SK-N-SH treated with all-trans-retinoic acid at 6 μM for 48 hours (cell line): ENCODE results near the gene TCEA2.

Experiments used
- ATAC-seq: fragments of 200-7000 bp; cut with Tn5 transposase; 3 replicates; pipeline ENCODE4 v1.9.1; 2020; ENCODE audit warnings: mild to moderate bottlenecking, moderate library complexity
- ARNTL ChIP-seq: fragments of 450-650 bp; formaldehyde crosslinking; IDR thresholded peaks from 2 replicates; pipeline ENCODE4 v1.5.0; 2020; ENCODE audit warnings: low read depth, mild to moderate bottlenecking, moderate library complexity, borderline replicate concordance
- BACH2 ChIP-seq: fragments of 250-450 bp; sonication (Bioruptor Pico); IDR thresholded peaks from 2 replicates; pipeline ENCODE4 v1.9.0; 2021; ENCODE audit warnings: mild to moderate bottlenecking, borderline replicate concordance
- CREB5 ChIP-seq: fragments of 250-450 bp; sonication (Bioruptor Pico); IDR thresholded peaks from 2 replicates; pipeline ENCODE4 v1.5.1; 2020; ENCODE audit warnings: low read depth, mild to moderate bottlenecking, moderate library complexity
- CSDC2 ChIP-seq: fragments of 250-450 bp; sonication (Bioruptor Pico); IDR thresholded peaks from 2 replicates; pipeline ENCODE4 v1.5.0; 2020; ENCODE audit warnings: mild to moderate bottlenecking, moderate library complexity
- CSRNP3 ChIP-seq: fragments of 250-450 bp; sonication (Bioruptor Pico); IDR thresholded peaks from 2 replicates; pipeline ENCODE4 v1.5.1; 2021; ENCODE audit warnings: mild to moderate bottlenecking, moderate library complexity
- ESRRG ChIP-seq: fragments of 250-450 bp; sonication (Bioruptor Pico); IDR thresholded peaks from 2 replicates; pipeline ENCODE4 v1.6.1; 2021; ENCODE audit warnings: mild to moderate bottlenecking
- GLIS3 ChIP-seq: fragments of 250-450 bp; sonication (Bioruptor Pico); IDR thresholded peaks from 2 replicates; pipeline ENCODE4 v1.5.0; 2020; ENCODE audit warnings: mild to moderate bottlenecking, moderate library complexity
- ISL1 ChIP-seq: fragments of 250-450 bp; sonication (Bioruptor Pico); IDR thresholded peaks from 2 replicates; pipeline ENCODE4 v2.1.2; 2022; ENCODE audit warnings: mild to moderate bottlenecking, moderate library complexity
- OSR1 ChIP-seq: fragments of 250-450 bp; sonication (Bioruptor Pico); IDR thresholded peaks from 2 replicates; pipeline ENCODE4 v1.8.0; 2022; ENCODE audit warnings: moderate library complexity, mild to moderate bottlenecking, inconsistent platforms
- PATZ1 ChIP-seq: fragments of 250-450 bp; sonication (Bioruptor Pico); IDR thresholded peaks from 2 replicates; pipeline ENCODE4 v1.8.0; 2020; ENCODE audit warnings: mild to moderate bottlenecking, moderate library complexity, borderline replicate concordance
- POU6F1 ChIP-seq: fragments of 250-450 bp; sonication (Bioruptor Pico); IDR thresholded peaks from 2 replicates; pipeline ENCODE4 v1.8.0; 2021; ENCODE audit warnings: low read depth, mild to moderate bottlenecking, moderate library complexity, borderline replicate concordance
- PPARA ChIP-seq: fragments of 250-450 bp; sonication (Bioruptor Pico); IDR thresholded peaks from 2 replicates; pipeline ENCODE4 v1.5.0; 2020; ENCODE audit warnings: mild to moderate bottlenecking, borderline replicate concordance
- RARB ChIP-seq: fragments of 250-450 bp; sonication (Bioruptor Pico); IDR thresholded peaks from 2 replicates; pipeline ENCODE4 v1.8.0; 2021; ENCODE audit warnings: mild to moderate bottlenecking, moderate library complexity
- SNAI2 ChIP-seq: fragments of 250-450 bp; sonication (Bioruptor Pico); IDR thresholded peaks from 2 replicates; pipeline ENCODE4 v1.5.0; 2020; ENCODE audit warnings: mild to moderate bottlenecking, moderate library complexity
- TOX ChIP-seq: fragments of 250-450 bp; sonication (Bioruptor Pico); IDR thresholded peaks from 2 replicates; pipeline ENCODE4 v1.8.0; 2021; ENCODE audit warnings: mild to moderate bottlenecking, moderate library complexity, borderline replicate concordance
- TSHZ2 ChIP-seq: fragments of 250-450 bp; sonication (Bioruptor Pico); IDR thresholded peaks from 2 replicates; pipeline ENCODE4 v1.5.0; 2020; ENCODE audit warnings: mild to moderate bottlenecking, moderate library complexity
- ZC3H10 ChIP-seq: fragments of 250-450 bp; sonication (Bioruptor Pico); IDR thresholded peaks from 2 replicates; pipeline ENCODE4 v1.5.1; 2021; ENCODE audit warnings: mild to moderate bottlenecking, moderate library complexity
- ZFP3 ChIP-seq: fragments of 250-450 bp; sonication (Bioruptor Pico); IDR thresholded peaks from 2 replicates; pipeline ENCODE4 v1.5.0; 2020; ENCODE audit warnings: mild to moderate bottlenecking, moderate library complexity
- ZFP30 ChIP-seq: fragments of 450-650 bp; formaldehyde crosslinking; IDR thresholded peaks from 2 replicates; pipeline ENCODE4 v1.5.0; 2022; ENCODE audit warnings: mild to moderate bottlenecking, moderate library complexity
- ZNF565 ChIP-seq: fragments of 450-650 bp; formaldehyde crosslinking; conservative IDR thresholded peaks from 2 replicates; pipeline ENCODE4 v1.5.0; 2020; ENCODE audit warnings: low read depth, mild to moderate bottlenecking, moderate library complexity
- ZNF70 ChIP-seq: fragments of 450-650 bp; formaldehyde crosslinking; IDR thresholded peaks from 2 replicates; pipeline ENCODE4 v1.5.0; 2020; ENCODE audit warnings: mild to moderate bottlenecking, moderate library complexity
- ZNF8 ChIP-seq: fragments of 450-650 bp; formaldehyde crosslinking; IDR thresholded peaks from 2 replicates; pipeline ENCODE4 v1.5.0; 2020; ENCODE audit warnings: mild to moderate bottlenecking, moderate library complexity

Gene TCEA2

GRCh38 chr20:64025101-64025825 lies 37.7 kb upstream of the TCEA2 start:
- ATAC-seq: no peak
- TF ChIP-seq ZFP30 (CRISPR knock-in tag): no peak
- no peak for TF ChIP-seq ZC3H10 (CRISPR knock-in tag)
- TF ChIP-seq ZNF8 (CRISPR knock-in tag): no peak
- TF ChIP-seq ESRRG (CRISPR knock-in tag): no peak
- TF ChIP-seq CSDC2 (CRISPR knock-in tag): no peak
- TF ChIP-seq PATZ1: no peak
- TF ChIP-seq ARNTL (CRISPR knock-in tag): no peak
- TF ChIP-seq ISL1 (CRISPR knock-in tag): no peak
- no peak for TF ChIP-seq SNAI2 (CRISPR knock-in tag)
- no peak for TF ChIP-seq ZNF70
- TF ChIP-seq ZNF565 (CRISPR knock-in tag): no peak
- no peak for TF ChIP-seq POU6F1 (CRISPR knock-in tag)
- TF ChIP-seq CSRNP3: no peak
- no peak for TF ChIP-seq ZFP3

GRCh38 chr20:64025826-64026412 lies 37.1 kb upstream of the TCEA2 start:
- peak; percentile 32; the same call in 1 of the 3 replicates for ATAC-seq

More at GRCh38 chr20:64025826-64026412, 37.1 kb upstream of the TCEA2 start:
- TF ChIP-seq ARNTL (CRISPR knock-in tag) (no peak), TOX (CRISPR knock-in tag) (no peak), TSHZ2 (CRISPR knock-in tag) (no peak), PPARA (CRISPR knock-in tag) (no peak), ZC3H10 (CRISPR knock-in tag) (no peak), ISL1 (CRISPR knock-in tag) (no peak), ZFP3 (no peak), RARB (no peak), CSDC2 (CRISPR knock-in tag) (no peak), BACH2 (no peak), ZNF70 (no peak), ZNF565 (CRISPR knock-in tag) (no peak), ESRRG (CRISPR knock-in tag) (no peak), CREB5 (CRISPR knock-in tag) (no peak), GLIS3 (CRISPR knock-in tag) (no peak), ZFP30 (CRISPR knock-in tag) (no peak), CSRNP3 (no peak), SNAI2 (CRISPR knock-in tag) (no peak), PATZ1 (no peak), OSR1 (no peak)
